SK-N-SH treated with all-trans-retinoic acid at 6 μM for 48 hours (cell line): ENCODE data around the gene AHI1.

Experiments used
- ATAC-seq: fragments of 200-7000 bp; cut with Tn5 transposase; 3 replicates; pipeline ENCODE4 v1.9.1; 2020; ENCODE audit warnings: mild to moderate bottlenecking, moderate library complexity
- ARNTL ChIP-seq: fragments of 450-650 bp; formaldehyde crosslinking; IDR thresholded peaks from 2 replicates; pipeline ENCODE4 v1.5.0; 2020; ENCODE audit warnings: low read depth, mild to moderate bottlenecking, moderate library complexity, borderline replicate concordance
- BACH2 ChIP-seq: fragments of 250-450 bp; sonication (Bioruptor Pico); IDR thresholded peaks from 2 replicates; pipeline ENCODE4 v1.9.0; 2021; ENCODE audit warnings: mild to moderate bottlenecking, borderline replicate concordance
- CREB5 ChIP-seq: fragments of 250-450 bp; sonication (Bioruptor Pico); IDR thresholded peaks from 2 replicates; pipeline ENCODE4 v1.5.1; 2020; ENCODE audit warnings: low read depth, mild to moderate bottlenecking, moderate library complexity
- CSDC2 ChIP-seq: fragments of 250-450 bp; sonication (Bioruptor Pico); IDR thresholded peaks from 2 replicates; pipeline ENCODE4 v1.5.0; 2020; ENCODE audit warnings: mild to moderate bottlenecking, moderate library complexity
- CSRNP3 ChIP-seq: fragments of 250-450 bp; sonication (Bioruptor Pico); IDR thresholded peaks from 2 replicates; pipeline ENCODE4 v1.5.1; 2021; ENCODE audit warnings: mild to moderate bottlenecking, moderate library complexity
- ESRRG ChIP-seq: fragments of 250-450 bp; sonication (Bioruptor Pico); IDR thresholded peaks from 2 replicates; pipeline ENCODE4 v1.6.1; 2021; ENCODE audit warnings: mild to moderate bottlenecking
- ISL1 ChIP-seq: fragments of 250-450 bp; sonication (Bioruptor Pico); IDR thresholded peaks from 2 replicates; pipeline ENCODE4 v2.1.2; 2022; ENCODE audit warnings: mild to moderate bottlenecking, moderate library complexity
- PPARA ChIP-seq: fragments of 250-450 bp; sonication (Bioruptor Pico); IDR thresholded peaks from 2 replicates; pipeline ENCODE4 v1.5.0; 2020; ENCODE audit warnings: mild to moderate bottlenecking, borderline replicate concordance
- RARB ChIP-seq: fragments of 250-450 bp; sonication (Bioruptor Pico); IDR thresholded peaks from 2 replicates; pipeline ENCODE4 v1.8.0; 2021; ENCODE audit warnings: mild to moderate bottlenecking, moderate library complexity
- SNAI2 ChIP-seq: fragments of 250-450 bp; sonication (Bioruptor Pico); IDR thresholded peaks from 2 replicates; pipeline ENCODE4 v1.5.0; 2020; ENCODE audit warnings: mild to moderate bottlenecking, moderate library complexity
- TCF4 ChIP-seq: fragments of 250-450 bp; sonication (Bioruptor Pico); IDR thresholded peaks from 2 replicates; pipeline ENCODE4 v1.8.0; 2021; ENCODE audit warnings: mild to moderate bottlenecking, moderate library complexity, borderline replicate concordance
- TOX ChIP-seq: fragments of 250-450 bp; sonication (Bioruptor Pico); IDR thresholded peaks from 2 replicates; pipeline ENCODE4 v1.8.0; 2021; ENCODE audit warnings: mild to moderate bottlenecking, moderate library complexity, borderline replicate concordance
- TSHZ2 ChIP-seq: fragments of 250-450 bp; sonication (Bioruptor Pico); IDR thresholded peaks from 2 replicates; pipeline ENCODE4 v1.5.0; 2020; ENCODE audit warnings: mild to moderate bottlenecking, moderate library complexity
- ZC3H10 ChIP-seq: fragments of 250-450 bp; sonication (Bioruptor Pico); IDR thresholded peaks from 2 replicates; pipeline ENCODE4 v1.5.1; 2021; ENCODE audit warnings: mild to moderate bottlenecking, moderate library complexity
- ZFP3 ChIP-seq: fragments of 250-450 bp; sonication (Bioruptor Pico); IDR thresholded peaks from 2 replicates; pipeline ENCODE4 v1.5.0; 2020; ENCODE audit warnings: mild to moderate bottlenecking, moderate library complexity
- ZNF565 ChIP-seq: fragments of 450-650 bp; formaldehyde crosslinking; conservative IDR thresholded peaks from 2 replicates; pipeline ENCODE4 v1.5.0; 2020; ENCODE audit warnings: low read depth, mild to moderate bottlenecking, moderate library complexity
- ZNF70 ChIP-seq: fragments of 450-650 bp; formaldehyde crosslinking; IDR thresholded peaks from 2 replicates; pipeline ENCODE4 v1.5.0; 2020; ENCODE audit warnings: mild to moderate bottlenecking, moderate library complexity
- ZNF8 ChIP-seq: fragments of 450-650 bp; formaldehyde crosslinking; IDR thresholded peaks from 2 replicates; pipeline ENCODE4 v1.5.0; 2020; ENCODE audit warnings: mild to moderate bottlenecking, moderate library complexity
- TF ChIP-seq, protein P1 (sequence below): fragments of 250-450 bp; sonication (Bioruptor Pico); IDR thresholded peaks from 2 replicates; pipeline ENCODE4 v1.8.0; 2021; ENCODE audit warnings: low read depth, mild to moderate bottlenecking, moderate library complexity, borderline replicate concordance

AHI1 gene

DNA sequence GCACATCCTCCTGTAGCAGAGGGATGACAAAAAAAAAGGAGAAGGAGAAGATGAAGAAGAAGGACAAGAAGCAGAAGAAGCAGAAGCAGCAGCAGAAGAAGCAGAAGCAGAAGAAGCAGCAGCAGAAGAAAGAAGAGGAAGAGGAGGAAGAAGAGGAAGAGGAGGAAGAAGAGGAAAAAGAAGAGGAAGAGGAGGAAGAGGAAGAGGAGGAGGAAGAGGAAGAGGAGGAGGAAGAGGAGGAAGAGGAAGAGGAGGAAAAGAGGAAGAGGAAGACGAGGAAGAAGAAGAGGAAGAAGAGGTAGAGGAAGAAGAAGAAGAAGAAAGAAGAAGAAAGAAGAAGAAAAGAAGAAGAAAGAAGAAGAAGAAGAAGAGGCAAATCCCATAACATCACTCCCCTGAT, 35.0 kb upstream of the AHI1 start:
- TF ChIP-seq PPARA, result no peak
- no peak for TF ChIP-seq ZFP3
- TF ChIP-seq ISL1 (CRISPR knock-in tag), result no peak
- no peak for TF ChIP-seq ZNF8 (CRISPR knock-in tag)
- TF ChIP-seq CSDC2 (CRISPR knock-in tag), result no peak
- no peak for TF ChIP-seq ZC3H10 (CRISPR knock-in tag)
- TF ChIP-seq, protein P1, sequence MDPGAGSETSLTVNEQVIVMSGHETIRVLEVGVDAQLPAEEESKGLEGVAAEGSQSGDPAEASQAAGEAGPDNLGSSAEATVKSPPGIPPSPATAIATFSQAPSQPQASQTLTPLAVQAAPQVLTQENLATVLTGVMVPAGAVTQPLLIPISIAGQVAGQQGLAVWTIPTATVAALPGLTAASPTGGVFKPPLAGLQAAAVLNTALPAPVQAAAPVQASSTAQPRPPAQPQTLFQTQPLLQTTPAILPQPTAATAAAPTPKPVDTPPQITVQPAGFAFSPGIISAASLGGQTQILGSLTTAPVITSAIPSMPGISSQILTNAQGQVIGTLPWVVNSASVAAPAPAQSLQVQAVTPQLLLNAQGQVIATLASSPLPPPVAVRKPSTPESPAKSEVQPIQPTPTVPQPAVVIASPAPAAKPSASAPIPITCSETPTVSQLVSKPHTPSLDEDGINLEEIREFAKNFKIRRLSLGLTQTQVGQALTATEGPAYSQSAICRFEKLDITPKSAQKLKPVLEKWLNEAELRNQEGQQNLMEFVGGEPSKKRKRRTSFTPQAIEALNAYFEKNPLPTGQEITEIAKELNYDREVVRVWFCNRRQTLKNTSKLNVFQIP (CRISPR knock-in tag), result no peak
- no peak for TF ChIP-seq ZNF70 (CRISPR knock-in tag)
- no peak for TF ChIP-seq TCF4 (CRISPR knock-in tag)
- no peak for TF ChIP-seq CREB5 (CRISPR knock-in tag)
- TF ChIP-seq BACH2, result no peak
- no peak for TF ChIP-seq ZNF565 (CRISPR knock-in tag)
- TF ChIP-seq TSHZ2 (CRISPR knock-in tag), result no peak
- TF ChIP-seq RARB (CRISPR knock-in tag), result no peak
- no peak for TF ChIP-seq SNAI2 (CRISPR knock-in tag)
- ATAC-seq, result no peak

DNA sequence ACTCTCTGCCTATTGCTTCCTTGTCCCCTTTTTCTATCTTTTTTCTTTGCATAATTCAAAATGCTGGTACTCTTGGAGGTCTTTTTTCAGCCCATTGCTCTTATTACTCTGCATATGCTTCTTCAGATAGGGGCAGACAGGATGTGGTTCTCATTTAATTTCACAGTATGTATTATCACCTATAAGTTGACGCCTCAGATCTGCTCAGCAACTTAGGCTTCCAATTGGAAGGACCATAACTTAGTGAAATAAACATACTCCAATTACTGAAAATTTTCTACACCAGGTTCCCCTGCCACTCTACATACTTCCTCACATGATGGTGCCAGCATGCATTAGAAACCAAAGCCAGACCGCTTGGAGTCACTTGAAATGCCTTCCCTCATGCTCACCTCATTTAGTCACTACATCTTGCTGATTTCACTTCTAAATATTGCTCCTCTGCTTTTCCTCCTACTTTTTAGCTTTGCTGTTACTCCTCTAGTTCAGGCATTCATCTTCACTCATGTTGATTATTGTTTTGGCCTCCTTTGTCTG, 34.5 kb upstream of the AHI1 start:
- TF ChIP-seq ESRRG (no peak), BACH2 (no peak), ZFP3 (no peak), TOX (no peak)
- TF ChIP-seq, protein P1 (CRISPR knock-in tag), result no peak
- TF ChIP-seq, all 23 proteins: peak for 0
- no peak for ATAC-seq

DNA sequence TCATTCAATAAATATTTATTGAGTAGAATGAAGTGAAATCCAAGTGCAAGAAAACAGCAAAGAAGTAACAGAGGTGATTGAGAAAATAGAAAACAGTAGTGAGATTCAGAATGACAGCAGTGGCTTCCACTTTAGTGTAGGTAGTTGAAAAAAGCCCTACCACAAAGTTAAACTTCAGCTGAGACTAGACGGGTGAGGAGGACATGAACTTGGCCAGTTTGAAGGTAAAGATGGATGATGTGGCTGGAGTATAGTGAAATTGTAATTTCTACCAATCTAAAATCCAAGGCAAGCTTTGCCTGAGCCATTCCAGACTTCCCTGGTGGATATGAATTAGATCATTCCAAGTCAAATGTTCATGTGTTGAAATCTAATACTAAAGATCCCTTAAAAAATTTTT, 32.6 kb upstream of the AHI1 start:
- TF ChIP-seq ESRRG (no peak), BACH2 (no peak), ZC3H10 (CRISPR knock-in tag) (no peak), TOX (no peak), ISL1 (CRISPR knock-in tag) (no peak), TCF4 (CRISPR knock-in tag) (no peak), RARB (CRISPR knock-in tag) (no peak)
- no peak for ATAC-seq

DNA sequence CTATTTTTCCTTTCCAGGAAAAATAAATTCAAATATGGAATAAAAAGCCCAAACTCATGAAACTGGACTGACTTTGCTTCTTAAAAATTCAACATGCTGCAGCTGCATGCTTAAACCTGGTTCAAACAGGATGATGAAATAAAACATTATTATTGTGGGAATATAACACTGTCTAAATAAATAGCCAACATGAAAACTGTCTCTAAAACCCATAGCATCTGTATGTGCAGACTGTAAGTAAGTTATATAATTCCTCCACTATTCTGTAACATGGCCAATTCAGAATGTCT, 30.4 kb upstream of the AHI1 start:
- ATAC-seq, result no peak
- TF ChIP-seq CSRNP3 (CRISPR knock-in tag) (no peak), ARNTL (CRISPR knock-in tag) (no peak), TCF4 (CRISPR knock-in tag) (no peak)
